T47D (cell line): ENCODE measurements around the gene C3orf49.

Experiments used
- DNase-seq, 2 experiments: peaks; one replicate each; pipeline versions ENCODE4 v3.0.0 to v3.0.0-alpha.2; 2011 to 2012; ENCODE audit warnings: low read depth in 1 of 2, low spot score in 1 of 2
- JUND ChIP-seq: IDR thresholded peaks from 2 replicates; pipeline ENCODE4 v1.6.1; 2012; ENCODE audit warnings: low read depth
- in situ Hi-C: cut with HindIII; loops from 2 replicates; pipeline ENCODE4 v1.10.0; 2016; ENCODE audit warnings: low sequenced_read_pairs, low pct_unique_long_range_greater_than_20kb

The C3orf49 gene

DNA sequence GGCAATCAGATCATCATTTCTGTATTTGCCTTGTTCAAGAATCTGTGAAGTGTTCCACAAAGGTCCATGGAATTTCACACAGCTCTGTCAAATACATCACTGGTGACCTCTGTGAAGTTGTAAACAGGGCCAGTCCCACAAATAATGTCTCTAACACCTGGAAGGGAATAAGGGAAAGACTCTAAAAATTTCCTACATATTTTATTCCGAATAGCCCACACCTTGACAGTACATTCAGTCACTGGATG is at the start of gene C3orf49:
Gene C3orf49 (plus strand): TSS at position 149 of the 248 bp plus-strand sequence. CDS start 173 bp downstream, outside the sequence.
- DNase-seq: no peak
- in situ Hi-C loops: no loop called here
- no peak for TF ChIP-seq JUND

DNA sequence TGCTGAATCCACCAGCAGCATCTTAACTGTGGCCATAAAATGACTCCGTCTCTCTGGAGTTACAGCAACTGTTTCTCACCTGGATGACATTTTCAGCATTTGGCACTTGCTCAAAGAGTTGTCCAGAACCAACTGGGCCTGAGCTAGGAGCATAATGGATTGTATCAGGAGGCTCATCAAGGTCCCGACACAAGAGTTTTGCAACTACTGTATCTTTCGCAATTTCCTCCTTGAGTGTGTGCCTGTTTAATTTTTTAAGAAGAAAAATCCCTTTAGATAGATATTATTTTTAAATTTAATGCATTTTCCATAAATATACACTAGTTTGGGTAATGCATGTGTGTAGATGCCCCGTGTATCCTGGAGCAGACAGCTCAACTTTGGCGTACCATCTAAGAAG is 44.3 kb upstream of the C3orf49 start:
- DNase-seq: no peak
- no peak for TF ChIP-seq JUND
- in situ Hi-C loops: no loop called here

- DNase-seq: no peak
- no peak for TF ChIP-seq JUND
- in situ Hi-C loops: no loop called here
Observed at GRCh38 chr3:63779227-63779626, 39.9 kb upstream of the C3orf49 start.

DNA sequence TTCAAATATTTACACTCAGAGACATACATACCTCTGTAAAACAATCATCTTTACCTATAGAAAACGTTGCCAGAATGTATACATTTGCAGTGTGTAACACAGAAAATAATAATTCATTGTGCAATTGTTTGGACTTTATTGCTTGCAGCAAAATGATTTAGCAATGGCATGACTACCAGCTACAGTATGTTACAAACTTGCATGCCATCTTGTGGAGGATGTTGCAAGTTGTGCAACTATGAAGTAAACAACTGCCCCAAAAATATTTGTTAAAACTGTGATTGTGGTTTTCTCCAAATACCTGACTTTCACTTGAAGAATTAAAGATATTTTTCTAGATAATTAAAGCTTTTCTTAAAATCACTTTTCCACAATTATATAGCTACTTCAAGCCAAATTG is 27.1 kb upstream of the C3orf49 start:
- TF ChIP-seq JUND: no peak
- in situ Hi-C loops: no loop called here
- DNase-seq: peak; percentile 7 to 52

DNA sequence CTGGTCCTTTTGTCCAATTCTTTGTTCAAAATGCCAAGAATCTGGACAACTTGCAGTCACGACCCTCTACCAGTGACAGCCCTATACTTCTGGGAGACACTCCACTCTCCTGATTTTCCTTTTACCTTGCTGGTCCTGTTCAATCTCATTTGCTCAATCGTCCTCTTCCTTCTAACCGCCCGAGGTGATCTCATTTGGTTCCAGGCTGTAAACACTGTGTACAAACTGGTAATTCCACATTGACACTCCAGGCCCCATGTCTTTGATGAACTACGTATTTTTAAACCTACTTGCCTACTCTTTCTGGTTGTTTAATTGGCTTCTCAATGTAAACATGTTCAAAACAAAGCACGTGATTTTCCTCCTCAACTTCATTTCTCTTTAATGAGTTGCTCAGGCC is 23.7 kb upstream of the C3orf49 start:
- no peak for TF ChIP-seq JUND
- in situ Hi-C loops: no loop called here
- peak; percentile 10 to 77 for DNase-seq

DNA sequence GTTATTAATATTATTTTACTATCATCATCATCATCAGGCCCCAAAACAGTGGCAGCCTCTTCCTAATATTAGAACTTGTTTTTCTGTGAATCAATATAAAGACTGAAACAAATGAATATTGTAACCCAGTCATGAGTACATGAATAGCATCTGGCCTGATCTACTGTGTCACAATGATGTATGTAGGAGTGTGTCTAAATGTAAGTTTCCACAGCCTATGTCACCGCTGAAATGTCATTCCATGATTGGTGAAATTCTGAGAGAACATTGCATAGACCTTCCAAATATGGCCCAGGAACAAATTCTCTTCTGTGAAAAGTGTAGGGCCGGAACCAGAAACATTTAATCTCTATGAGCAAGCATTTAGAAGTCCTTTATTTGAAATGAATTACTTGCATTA is 20.6 kb upstream of the C3orf49 start:
- no peak for TF ChIP-seq JUND
- no peak for DNase-seq
- in situ Hi-C loops: no loop called here

GRCh38 chr3:63798949-63799348 is 20.1 kb upstream of the C3orf49 start:
- no peak for TF ChIP-seq JUND
- in situ Hi-C loops: no loop called here
- no peak for DNase-seq

DNA sequence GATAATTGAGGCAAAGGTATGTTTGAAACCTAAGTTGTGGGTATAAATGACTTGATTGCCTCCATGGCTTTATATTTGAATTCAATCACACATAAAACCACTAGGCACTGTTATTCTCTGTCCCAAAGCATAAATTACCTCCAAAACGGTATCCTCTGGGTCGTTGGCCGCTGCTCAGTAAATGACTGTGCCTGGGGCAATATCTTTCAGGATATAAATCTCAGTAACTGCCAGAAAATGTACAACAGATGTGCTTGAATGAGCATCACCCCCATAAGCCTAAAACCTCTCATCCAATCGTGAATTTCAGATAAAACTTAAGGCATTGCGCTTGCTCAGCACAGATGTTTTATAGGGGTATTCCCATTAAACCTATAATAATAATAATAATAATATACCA is 19.0 kb upstream of the C3orf49 start:
- TF ChIP-seq JUND: no peak
- in situ Hi-C loops: no loop called here
- DNase-seq: no peak

DNA sequence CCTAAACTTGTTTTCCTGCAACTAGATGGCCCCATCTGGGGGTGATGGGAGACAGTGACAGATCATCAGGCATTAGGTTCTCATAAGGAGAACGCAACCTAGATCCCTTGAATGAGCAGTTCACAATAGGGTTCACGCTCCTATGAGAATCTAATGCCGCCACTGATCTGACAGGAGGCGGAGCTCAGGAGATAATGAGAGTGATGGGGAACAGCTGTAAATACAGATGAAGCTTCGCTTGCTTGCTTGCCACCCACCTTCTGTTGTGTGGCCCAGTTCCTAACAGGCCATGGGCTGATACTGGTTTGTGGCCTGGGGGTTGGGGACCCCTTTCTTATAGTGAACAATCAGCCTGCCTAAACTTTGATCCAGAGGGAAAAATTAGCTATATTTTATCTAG is 15.2 kb upstream of the C3orf49 start:
- in situ Hi-C loops: no loop called here
- DNase-seq: no peak
- TF ChIP-seq JUND: no peak

DNA sequence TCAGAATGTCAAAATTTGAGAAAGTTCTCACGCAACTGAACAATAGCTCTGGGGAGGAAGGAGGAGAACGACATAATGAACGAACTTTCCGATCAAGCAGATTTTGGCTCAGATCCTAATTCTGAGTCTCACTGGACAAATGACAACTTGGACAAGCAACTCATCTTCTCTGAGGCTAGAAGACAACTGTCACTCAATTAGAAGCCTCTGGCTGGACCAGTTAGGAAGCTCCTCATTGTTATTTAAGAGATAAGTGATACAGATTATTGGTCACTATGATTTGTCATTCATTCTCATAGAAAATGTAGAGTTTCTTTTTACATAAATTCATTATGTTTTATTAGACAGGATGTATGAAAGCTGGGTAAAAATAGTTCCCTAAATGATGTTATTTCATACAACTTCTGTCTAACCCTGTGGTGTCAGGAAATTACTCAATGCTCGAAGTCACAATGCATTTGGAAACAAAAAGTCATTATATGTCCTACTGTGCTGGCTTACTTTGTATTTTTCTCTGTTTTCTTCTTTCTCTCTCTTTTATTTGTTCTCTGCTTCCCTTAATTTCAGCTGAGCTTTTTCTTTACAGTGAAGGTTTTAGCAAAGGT is 11.0 kb upstream of the C3orf49 start:
- TF ChIP-seq JUND: no peak
- no peak for DNase-seq
- in situ Hi-C loops: no loop called here

- TF ChIP-seq JUND: no peak
- no peak for DNase-seq
- in situ Hi-C loops: no loop called here
Observed at GRCh38 chr3:63808633-63809032, 10.5 kb upstream of the C3orf49 start.

- in situ Hi-C loops: no loop called here
- DNase-seq: no peak
Observed at GRCh38 chr3:63809607-63810006, 9.5 kb upstream of the C3orf49 start.

GRCh38 chr3:63814237-63814636 is 4.9 kb upstream of the C3orf49 start:
- in situ Hi-C loops: no loop called here
- TF ChIP-seq JUND: no peak
- no peak for DNase-seq

More at GRCh38 chr3:63809607-63810006, 9.5 kb upstream of the C3orf49 start:
- TF ChIP-seq JUND: no peak

DNA sequence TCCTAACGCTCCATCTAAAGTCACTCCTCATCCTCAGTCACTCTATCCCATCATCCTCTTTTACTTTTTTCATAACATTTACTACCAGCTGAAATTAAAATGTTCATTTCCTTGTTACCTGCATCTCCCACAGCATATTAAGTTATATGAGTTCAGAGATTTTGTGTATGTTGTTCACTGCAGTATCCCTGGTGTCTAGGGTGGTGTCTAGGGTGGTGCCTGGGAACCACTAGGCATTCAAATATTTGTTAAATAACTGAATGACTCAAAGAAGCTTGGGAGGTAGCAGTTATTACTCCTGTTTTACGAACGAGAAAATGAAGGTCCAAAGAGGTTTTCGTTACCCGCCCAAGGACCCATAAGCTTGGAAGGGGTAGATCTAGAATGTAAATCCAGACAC is 1.9 kb upstream of the C3orf49 start:
- DNase-seq: no peak
- no peak for TF ChIP-seq JUND
- in situ Hi-C loops: no loop called here
